Smooth muscle cell (in vitro differentiated cells): ENCODE data around the gene GLDN. TPM values are rescaled to one million over a fixed set of nuclear protein-coding genes. Genes with fewer than 3 reads are reported as not detected.
"Not testable (repeated sequence)": the region's sequence is repeated elsewhere in the genome, so short reads cannot be mapped to it uniquely, and the experiment has no call there.

ENCODE experiments used
- DNase-seq: peaks from one replicate; lab custom pipeline; 2025; ENCODE audit not compliant: unreplicated experiment; lab: John Stamatoyannopoulos, UW
- H2AFZ ChIP-seq: fragments of 200-600 bp; sonication (generic); 2 replicates; pipeline ENCODE4 v1.6.0; 2016; ENCODE audit warnings: antibody characterized with exemption, low read depth, mild to moderate bottlenecking
- H3F3A ChIP-seq: fragments of 200-600 bp; sonication (generic); 2 replicates; pipeline ENCODE4 v1.6.0; 2017; ENCODE audit warnings: antibody characterized with exemption, low read depth
- H3K27ac ChIP-seq: fragments of 200-600 bp; sonication (generic); 2 replicates; pipeline ENCODE4 v1.5.1; 2016; ENCODE audit warnings: low read depth, mild to moderate bottlenecking
- H3K27me3 ChIP-seq: fragments of 200-600 bp; sonication (generic); 2 replicates; pipeline ENCODE4 v1.6.1; 2016; ENCODE audit warnings: low read depth, mild to moderate bottlenecking
- H3K36me3 ChIP-seq: fragments of 200-600 bp; sonication (generic); 2 replicates; pipeline ENCODE4 v1.5.1; 2016; ENCODE audit warnings: low read depth
- H3K4me1 ChIP-seq: fragments of 200-600 bp; sonication (generic); 2 replicates; pipeline ENCODE4 v1.5.1; 2016; ENCODE audit warnings: low read depth
- H3K4me2 ChIP-seq: fragments of 200-600 bp; sonication (generic); 2 replicates; pipeline ENCODE4 v1.6.0; 2016; ENCODE audit warnings: mild to moderate bottlenecking
- H3K4me3 ChIP-seq: fragments of 200-600 bp; sonication (generic); 2 replicates; pipeline ENCODE4 v1.5.1; 2016; ENCODE audit warnings: mild to moderate bottlenecking
- H3K79me2 ChIP-seq: fragments of 200-600 bp; sonication (generic); 2 replicates; pipeline ENCODE4 v1.6.0; 2016; ENCODE audit warnings: low read depth, mild to moderate bottlenecking
- H3K9ac ChIP-seq: fragments of 200-600 bp; sonication (generic); 2 replicates; pipeline ENCODE4 v1.6.0; 2016; ENCODE audit warnings: low read depth
- H3K9me3 ChIP-seq: fragments of 200-600 bp; sonication (generic); replicated peaks from 2 replicates; pipeline ENCODE4 v1.5.1; 2016; ENCODE audit warnings: low read depth
- H4K20me1 ChIP-seq: fragments of 200-600 bp; sonication (generic); 2 replicates; pipeline ENCODE4 v1.6.0; 2016; ENCODE audit warnings: low read depth
- WGBS: methylation state at CpG from one replicate; pipeline ENCODE4 v1.1.7; 2016; ENCODE audit warnings: low lambda C conversion rate; 5-methylcytosine and 5-hydroxymethylcytosine counted together
- polyA plus RNA-seq: library from polyadenylated mRNA; unstranded; fragments of >200 nt; fragmentation: Nextera tagmentation; extraction: Ambion mirVana; gene quantifications from 2 replicates; pipeline ENCODE4 v1.2.1, GENCODE V29; 2016
- total RNA-seq: library from RNA; depleted of rRNA; stranded (reverse); fragments of >200 nt; gene quantifications from 2 replicates; pipeline ENCODE4 v1.2.3, GENCODE V29; 2014
- TF ChIP-seq, protein P1 (sequence below): fragments of 200-600 bp; sonication (generic); IDR thresholded peaks from 2 replicates; pipeline ENCODE4 v1.5.1; 2017; ENCODE audit warnings: borderline replicate concordance, mild to moderate bottlenecking, antibody characterized with exemption; ENCODE audit not compliant: insufficient read depth, poor library complexity, severe bottlenecking

GLDN gene
- total and polyA plus RNA-seq, 2 experiments from 2014 or later: 0.18 to 0.81 TPM

DNA sequence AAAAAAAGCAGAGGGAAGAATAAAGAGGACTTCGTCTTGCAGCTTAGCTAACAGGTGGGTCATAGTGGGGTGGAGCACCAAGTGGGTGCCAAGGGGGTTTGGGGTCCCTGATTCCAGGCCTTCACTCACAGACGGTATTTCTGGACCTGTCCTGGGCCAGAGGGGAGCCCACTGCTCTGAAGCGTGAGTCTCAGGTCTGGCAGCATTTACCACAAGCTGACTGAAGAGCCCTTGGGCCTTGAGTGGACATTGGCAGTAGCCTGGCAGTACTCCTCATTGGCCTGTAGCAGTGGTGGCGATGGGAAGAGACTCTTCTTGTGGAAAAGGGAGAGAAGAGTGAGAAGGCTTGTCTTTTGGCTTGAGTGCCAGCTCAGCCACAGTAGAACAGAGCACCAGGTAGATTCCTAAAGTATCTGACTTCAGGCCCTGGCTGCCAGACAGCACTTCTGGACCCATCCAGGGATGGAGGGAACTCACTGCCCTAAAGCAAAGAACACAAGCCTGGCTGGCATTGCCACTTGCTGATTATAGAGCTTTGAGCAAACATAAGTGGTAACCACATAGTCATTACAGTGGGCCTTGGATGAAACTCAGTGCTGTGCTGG, 72.9 kb downstream of the GLDN start:
- 86% methylated on average over 4 of the region's 4 CpGs for WGBS

DNA sequence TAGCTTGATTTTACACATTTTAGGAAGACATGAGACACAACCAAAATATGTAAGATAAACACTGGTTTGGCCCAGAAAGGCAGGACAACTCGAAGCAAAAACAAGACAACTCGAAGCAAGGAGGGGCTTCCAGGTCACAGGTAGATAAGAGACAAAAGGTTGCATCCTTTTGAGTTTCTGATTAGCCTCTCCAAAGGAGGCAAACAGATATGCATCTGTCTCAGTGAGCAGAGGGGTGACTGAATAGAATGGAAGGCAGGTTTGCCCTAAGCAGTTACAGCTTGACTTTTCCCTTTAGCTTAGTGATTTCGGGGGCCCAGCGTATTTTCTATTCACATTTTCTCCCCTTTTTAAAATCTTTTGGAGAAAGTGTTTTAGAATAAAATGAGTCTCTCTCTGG, 74.7 kb downstream of the GLDN start:
- Histone ChIP-seq H3K79me2 (no peaks in the 10 kb centered on the region), H3K27me3 (no peaks in the 10 kb centered on the region), H3K4me1 (no peaks in the 10 kb centered on the region), H3K4me2 (no peak overlapping the region), H3K36me3 (no peaks in the 10 kb centered on the region), H3K9ac (no peak overlapping the region), H4K20me1 (no peaks in the 10 kb centered on the region), H3K27ac (no peak overlapping the region), H3K9me3 (no peaks in the 10 kb centered on the region), H2AFZ (no peak overlapping the region), H3K4me3 (no peak overlapping the region), H3F3A (no peaks in the 10 kb centered on the region)
- 52% methylated on average over 4 of the region's 4 CpGs for WGBS
- TF ChIP-seq, protein P1, sequence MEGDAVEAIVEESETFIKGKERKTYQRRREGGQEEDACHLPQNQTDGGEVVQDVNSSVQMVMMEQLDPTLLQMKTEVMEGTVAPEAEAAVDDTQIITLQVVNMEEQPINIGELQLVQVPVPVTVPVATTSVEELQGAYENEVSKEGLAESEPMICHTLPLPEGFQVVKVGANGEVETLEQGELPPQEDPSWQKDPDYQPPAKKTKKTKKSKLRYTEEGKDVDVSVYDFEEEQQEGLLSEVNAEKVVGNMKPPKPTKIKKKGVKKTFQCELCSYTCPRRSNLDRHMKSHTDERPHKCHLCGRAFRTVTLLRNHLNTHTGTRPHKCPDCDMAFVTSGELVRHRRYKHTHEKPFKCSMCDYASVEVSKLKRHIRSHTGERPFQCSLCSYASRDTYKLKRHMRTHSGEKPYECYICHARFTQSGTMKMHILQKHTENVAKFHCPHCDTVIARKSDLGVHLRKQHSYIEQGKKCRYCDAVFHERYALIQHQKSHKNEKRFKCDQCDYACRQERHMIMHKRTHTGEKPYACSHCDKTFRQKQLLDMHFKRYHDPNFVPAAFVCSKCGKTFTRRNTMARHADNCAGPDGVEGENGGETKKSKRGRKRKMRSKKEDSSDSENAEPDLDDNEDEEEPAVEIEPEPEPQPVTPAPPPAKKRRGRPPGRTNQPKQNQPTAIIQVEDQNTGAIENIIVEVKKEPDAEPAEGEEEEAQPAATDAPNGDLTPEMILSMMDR: no peak
- no peak for DNase-seq

More for the DNA sequence above, 72.9 kb downstream of the GLDN start:
- DNase-seq: no peak
- no peaks in the 10 kb centered on the region for H3K9me3 ChIP-seq
- no peaks in the 10 kb centered on the region for H3K79me2 ChIP-seq
- no peak overlapping the region for H3K4me3 ChIP-seq
- no peak overlapping the region for H3K4me2 ChIP-seq
- H3F3A ChIP-seq: no peaks in the 10 kb centered on the region
- TF ChIP-seq, protein P1: no peak
- H3K27me3 ChIP-seq: no peaks in the 10 kb centered on the region
- no peaks in the 10 kb centered on the region for H4K20me1 ChIP-seq
- no peak overlapping the region for H3K9ac ChIP-seq
- no peak overlapping the region for H2AFZ ChIP-seq
- no peaks in the 10 kb centered on the region for H3K36me3 ChIP-seq
- H3K27ac ChIP-seq: no peak overlapping the region
- no peaks in the 10 kb centered on the region for H3K4me1 ChIP-seq

DNA sequence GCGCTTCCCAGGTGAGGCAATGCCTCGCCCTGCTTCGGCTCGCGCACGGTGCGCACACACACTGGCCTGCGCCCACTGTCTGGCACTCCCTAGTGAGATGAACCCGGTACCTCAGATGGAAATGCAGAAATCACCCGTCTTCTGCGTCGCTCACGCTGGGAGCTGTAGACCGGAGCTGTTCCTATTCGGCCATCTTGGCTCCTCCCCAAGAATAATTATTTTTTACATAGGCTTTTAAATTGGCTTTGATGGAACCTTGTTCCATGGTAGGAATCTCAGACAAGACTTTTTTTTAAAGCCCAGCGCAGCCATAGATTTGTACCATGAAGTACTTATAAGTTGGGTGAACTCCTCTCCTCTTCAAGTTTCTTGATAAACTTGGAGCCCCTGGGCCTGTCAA, 81.6 kb downstream of the GLDN start:
- not testable (repeated sequence) for H2AFZ ChIP-seq, H3F3A ChIP-seq, H3K27me3 ChIP-seq, H4K20me1 ChIP-seq, H3K9ac ChIP-seq, H3K4me3 ChIP-seq, H3K4me1 ChIP-seq, H3K27ac ChIP-seq, H3K79me2 ChIP-seq, H3K36me3 ChIP-seq, DNase-seq, H3K9me3 ChIP-seq, H3K4me2 ChIP-seq
- WGBS: 97% methylated on average over 8 of the region's 16 CpGs

DNA sequence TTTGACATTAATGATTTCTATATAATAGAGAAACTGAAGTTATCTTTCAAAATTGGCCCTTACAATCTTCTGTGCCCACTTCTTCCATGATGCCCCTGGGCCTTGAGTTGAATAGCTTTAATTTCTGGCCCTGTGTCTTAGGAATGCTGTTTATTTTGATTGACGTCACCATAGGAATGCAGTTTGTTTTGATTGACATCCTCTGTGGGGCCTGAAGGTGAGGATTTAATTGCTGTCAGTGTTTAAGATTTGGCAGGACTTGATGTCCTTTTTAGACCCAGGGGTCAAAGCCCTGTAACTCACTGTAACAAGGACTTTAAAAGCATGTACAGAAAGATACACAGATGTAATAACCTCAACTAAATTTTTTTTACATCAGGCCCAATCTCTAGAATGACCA, 83.3 kb downstream of the GLDN start:
- WGBS: 83% methylated on average over 1 of the region's 1 CpG
- Histone ChIP-seq H3F3A (no peaks in the 10 kb centered on the region), H3K27ac (no peak overlapping the region), H3K4me3 (no peak overlapping the region), H3K9me3 (no peaks in the 10 kb centered on the region), H3K27me3 (no peaks in the 10 kb centered on the region), H3K4me2 (no peak overlapping the region), H3K4me1 (no peaks in the 10 kb centered on the region), H2AFZ (no peak overlapping the region), H4K20me1 (no peaks in the 10 kb centered on the region), H3K79me2 (no peaks in the 10 kb centered on the region), H3K9ac (no peak overlapping the region), H3K36me3 (no peaks in the 10 kb centered on the region)
- TF ChIP-seq, protein P1: no peak
- no peak for DNase-seq
